Neuronal stem cell (in vitro differentiated cells): ENCODE results near the gene HOXB3.

Experiments
- DNase-seq: peaks from one replicate; pipeline ENCODE4 v3.0.0-alpha.2; 2013; ENCODE audit warnings: low spot score
- H2AFZ ChIP-seq: one replicate; pipeline ENCODE4 v1.6.1; 2013; ENCODE audit warnings: mild to moderate bottlenecking, low read length, inconsistent platforms
- H2AK5ac ChIP-seq: 2 replicates; pipeline ENCODE4 v1.6.1; 2013; ENCODE audit warnings: low read depth, mild to moderate bottlenecking, inconsistent platforms, low read length, moderate library complexity, mixed read lengths
- H2BK120ac ChIP-seq: 2 replicates; pipeline ENCODE4 v1.6.1; 2013; ENCODE audit warnings: low read depth, mild to moderate bottlenecking, inconsistent platforms, low read length, moderate library complexity, mixed read lengths
- H2BK12ac ChIP-seq: one replicate; pipeline ENCODE4 v1.6.1; 2013; ENCODE audit warnings: low read length, inconsistent platforms
- H2BK15ac ChIP-seq: 2 replicates; pipeline ENCODE4 v1.6.1; 2013; ENCODE audit warnings: mild to moderate bottlenecking, low read length, inconsistent platforms, mixed read lengths
- H2BK5ac ChIP-seq: one replicate; pipeline ENCODE4 v1.6.1; 2013; ENCODE audit warnings: inconsistent platforms, mild to moderate bottlenecking, low read length, moderate library complexity
- H3K14ac ChIP-seq: one replicate; pipeline ENCODE4 v1.6.1; 2013; ENCODE audit warnings: low read length, inconsistent platforms
- H3K18ac ChIP-seq: 2 replicates; pipeline ENCODE4 v1.6.1; 2013; ENCODE audit warnings: low read length, inconsistent platforms
- H3K23ac ChIP-seq: 2 replicates; pipeline ENCODE4 v1.6.1; 2013; ENCODE audit warnings: low read depth, mild to moderate bottlenecking, mixed read lengths, low read length, inconsistent platforms; ENCODE audit not compliant: poor library complexity
- H3K27ac ChIP-seq: replicated peaks from 3 replicates; pipeline ENCODE4 v1.5.1; 2013; ENCODE audit warnings: low read length, inconsistent platforms
- H3K27me3 ChIP-seq, 3 experiments: 2 replicates each; pipeline ENCODE4 v1.6.1; 2013; ENCODE audit warnings: low read length in 3 of 3, mild to moderate bottlenecking in 2 of 3, inconsistent platforms in 1 of 3, low read depth in 1 of 3, mixed read lengths in 1 of 3, moderate library complexity in 1 of 3; ENCODE audit not compliant: control insufficient read depth in 3 of 3, insufficient read depth in 3 of 3
- H3K36me3 ChIP-seq, 2 donors: replicated peaks in 1 of 2; 2 replicates each; pipeline ENCODE4 v1.6.1; 2013; ENCODE audit warnings: low read length in 2 of 2; ENCODE audit not compliant: control insufficient read depth in 2 of 2, insufficient read depth in 2 of 2
- H3K4ac ChIP-seq: 2 replicates; pipeline ENCODE4 v1.6.1; 2013; ENCODE audit warnings: inconsistent platforms, mild to moderate bottlenecking, low read length, moderate library complexity
- H3K4me1 ChIP-seq, 2 donors: 1 replicate in 1 of 2; 2 replicates in 1 of 2; pipeline ENCODE4 v1.6.1; 2013; ENCODE audit warnings: low read length in 2 of 2, low read depth in 1 of 2; ENCODE audit not compliant: control insufficient read depth in 2 of 2, insufficient read depth in 1 of 2
- H3K4me2 ChIP-seq: one replicate; pipeline ENCODE4 v1.6.1; 2013; ENCODE audit warnings: mild to moderate bottlenecking, low read length, inconsistent platforms; ENCODE audit not compliant: insufficient read depth, poor library complexity, severe bottlenecking
- H3K4me3 ChIP-seq, 2 donors: 2 replicates each; pipeline ENCODE4 v1.5.1; 2013; ENCODE audit warnings: low read length in 2 of 2, mild to moderate bottlenecking in 2 of 2, inconsistent platforms in 1 of 2, moderate library complexity in 1 of 2
- H3K79me1 ChIP-seq: one replicate; pipeline ENCODE4 v1.6.1; 2013; ENCODE audit warnings: low read depth, mild to moderate bottlenecking, inconsistent platforms, low read length, moderate library complexity
- H3K9ac ChIP-seq: one replicate; pipeline ENCODE4 v1.6.1; 2013; ENCODE audit warnings: mild to moderate bottlenecking, low read depth, low read length, inconsistent platforms; ENCODE audit not compliant: poor library complexity
- H3K9me3 ChIP-seq, 2 donors: replicated peaks in 1 of 2; 2 replicates each; pipeline versions ENCODE3 to v1.6.1; 2013; ENCODE audit warnings: low read length in 2 of 2, mild to moderate bottlenecking in 2 of 2, inconsistent platforms in 1 of 2, low read depth in 1 of 2, mixed read lengths in 1 of 2, moderate library complexity in 1 of 2; ENCODE audit not compliant: control insufficient read depth in 2 of 2, insufficient read depth in 1 of 2
- H4K8ac ChIP-seq: one replicate; pipeline ENCODE4 v1.6.1; 2013; ENCODE audit warnings: low read depth, mild to moderate bottlenecking, inconsistent platforms, low read length, moderate library complexity
- H4K91ac ChIP-seq: one replicate; pipeline ENCODE4 v1.6.1; 2013; ENCODE audit warnings: low read length, low read depth, mild to moderate bottlenecking, inconsistent platforms; ENCODE audit not compliant: poor library complexity
- WGBS, 2 donors: extraction: QIAGEN DNeasy Blood & Tissue Kit; methylation state at CpG; one replicate each; pipeline ENCODE4 v1.1.7; 2013; ENCODE audit warnings: missing lambda C conversion rate in 2 of 2, mixed read lengths in 1 of 2; ENCODE audit not compliant: insufficient read length in 2 of 2, insufficient replicate concordance in 1 of 2; ENCODE audit errors: extremely low coverage in 2 of 2; 5-methylcytosine and 5-hydroxymethylcytosine counted together

HOXB3 gene

GRCh38 chr17:48545539-48545938 is 44.5 kb downstream of the HOXB3 start:
- H2BK12ac ChIP-seq: no peak overlapping the region
- no peak overlapping the region for H3K9ac ChIP-seq
- peak overlapping the region in 1 of 2 donors; percentile 36 for H3K4me3 ChIP-seq
- peaks cover 0 to 4% of the 10 kb centered on the region in 2 donors for H3K9me3 ChIP-seq
- no peak overlapping the region for H3K18ac ChIP-seq
- no peak overlapping the region for H2AK5ac ChIP-seq
- H3K4ac ChIP-seq: no peak overlapping the region
- no peak overlapping the region for H4K8ac ChIP-seq
- no peaks in the 10 kb centered on the region for H3K4me1 ChIP-seq
- H3K36me3 ChIP-seq: no peaks in the 10 kb centered on the region
- no peak overlapping the region for H3K27ac ChIP-seq
- no peak overlapping the region for H2BK5ac ChIP-seq
- no peak overlapping the region for H3K23ac ChIP-seq
- no peak overlapping the region for H3K4me2 ChIP-seq
- no peak overlapping the region for H2BK120ac ChIP-seq
- no peak overlapping the region for H4K91ac ChIP-seq
- peaks cover 48 to 96% (median 92%) of the 10 kb centered on the region in 3 experiments for H3K27me3 ChIP-seq
- H2BK15ac ChIP-seq: no peak overlapping the region
- H2AFZ ChIP-seq: no peak overlapping the region
- no peak overlapping the region for H3K14ac ChIP-seq
- DNase-seq: no peak
- no peaks in the 10 kb centered on the region for H3K79me1 ChIP-seq
- WGBS, 2 donors: no CpG with 5 or more reads among the region's 1 CpG

DNA sequence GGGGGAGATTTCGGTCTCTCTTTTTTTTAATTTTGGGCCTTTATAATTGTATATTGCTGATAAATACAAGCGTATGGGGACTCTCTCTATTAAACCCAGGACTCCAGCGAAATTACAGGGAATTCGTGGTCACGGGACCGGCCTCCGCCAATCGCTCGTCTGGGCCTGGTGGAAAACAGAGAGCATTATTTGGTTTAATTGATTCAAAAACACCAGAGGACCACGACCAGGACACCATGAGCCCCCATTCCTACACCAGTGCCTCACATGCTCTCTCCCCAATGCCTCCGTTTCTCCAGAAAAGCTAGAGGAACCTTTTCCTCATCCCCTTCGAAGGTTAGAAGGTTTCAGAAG is 45.0 kb downstream of the HOXB3 start, which contains the start of gene HOXB2:
TSS of gene HOXB2 (minus strand) at position 88 of the 354 bp plus-strand sequence. CDS start 198 bp downstream, outside the sequence.
- Histone ChIP-seq H3K4ac (no peak within 1 kb of the TSS), H2BK15ac (no peak within 1 kb of the TSS), H3K27me3 (peaks cover 44 to 98% (median 92%) of the 10 kb centered on the region in 3 experiments), H3K9me3 (peaks cover 0 to 4% of the 10 kb centered on the region in 2 donors), H3K4me1 (no peaks in the 10 kb centered on the region), H3K4me3 (peak within 1 kb of the TSS in 1 of 2 donors; percentile 45), H3K79me1 (no peaks in the 10 kb centered on the region), H3K14ac (no peak within 1 kb of the TSS), H2AFZ (peak within 1 kb of the TSS; percentile 29), H2AK5ac (no peak within 1 kb of the TSS), H2BK12ac (no peak within 1 kb of the TSS), H2BK5ac (no peak within 1 kb of the TSS), H4K8ac (no peak within 1 kb of the TSS), H3K36me3 (no peaks in the 10 kb centered on the region), H3K27ac (no peak within 1 kb of the TSS), H3K9ac (no peak within 1 kb of the TSS), H3K18ac (no peak within 1 kb of the TSS), H2BK120ac (no peak within 1 kb of the TSS), H3K4me2 (no peak within 1 kb of the TSS), H4K91ac (no peak within 1 kb of the TSS), H3K23ac (no peak within 1 kb of the TSS)
- DNase-seq: no peak
- no CpG with 5 or more reads among the region's 12 CpGs for WGBS, 2 donors

GRCh38 chr17:48544349-48545021 is 45.6 kb downstream of the HOXB3 start:
- WGBS, 2 donors: no CpG with 5 or more reads among the region's 38 CpGs
- Histone ChIP-seq H4K8ac (no peak overlapping the region), H3K18ac (no peak overlapping the region), H3K4me1 (no peaks in the 10 kb centered on the region), H3K4me2 (no peak overlapping the region), H3K27ac (no peak overlapping the region), H2BK120ac (no peak overlapping the region), H2BK15ac (no peak overlapping the region), H2BK5ac (no peak overlapping the region), H2AK5ac (no peak overlapping the region), H4K91ac (no peak overlapping the region), H3K36me3 (no peaks in the 10 kb centered on the region), H3K9ac (no peak overlapping the region), H3K23ac (no peak overlapping the region), H3K9me3 (peaks cover 0 to 6% of the 10 kb centered on the region in 2 donors), H2BK12ac (no peak overlapping the region), H3K27me3 (peaks cover 44 to 93% (median 92%) of the 10 kb centered on the region in 3 experiments), H3K14ac (no peak overlapping the region), H3K4ac (no peak overlapping the region), H3K4me3 (peak overlapping the region in 1 of 2 donors; percentile 45), H2AFZ (peak overlapping the region; percentile 29), H3K79me1 (no peaks in the 10 kb centered on the region)
- no peak for DNase-seq

DNA sequence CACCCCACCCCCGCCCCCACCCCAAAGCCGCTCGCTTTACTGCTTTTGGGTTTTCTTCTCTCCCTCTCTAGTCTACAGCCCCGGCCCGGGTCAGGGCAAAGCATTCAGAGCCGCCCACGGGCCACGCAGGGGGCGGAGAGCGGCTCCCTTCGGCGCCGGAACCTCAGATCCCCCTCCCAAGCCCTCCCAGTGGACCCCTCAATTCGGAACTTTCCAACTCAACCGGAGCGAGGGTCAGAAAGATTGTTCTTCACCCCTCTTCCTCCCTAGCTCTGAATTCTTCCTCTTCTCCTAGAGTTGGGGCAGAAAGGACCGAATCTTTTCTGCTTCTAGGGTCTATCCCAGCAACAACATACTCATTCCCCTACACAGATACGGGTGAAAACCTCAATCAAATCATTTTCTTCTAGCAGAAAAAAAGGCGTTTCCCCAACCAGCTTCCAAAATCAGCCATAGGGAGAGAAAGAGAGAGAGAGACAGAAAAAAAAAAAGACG is 46.1 kb downstream of the HOXB3 start:
- Histone ChIP-seq H2BK12ac (no peak overlapping the region), H3K23ac (no peak overlapping the region), H3K4me1 (no peaks in the 10 kb centered on the region), H3K36me3 (no peaks in the 10 kb centered on the region), H3K18ac (no peak overlapping the region), H4K91ac (no peak overlapping the region), H3K27me3 (peaks cover 41 to 92% (median 87%) of the 10 kb centered on the region in 3 experiments), H2BK120ac (no peak overlapping the region), H3K14ac (no peak overlapping the region), H2BK15ac (no peak overlapping the region), H3K4ac (no peak overlapping the region), H2BK5ac (no peak overlapping the region), H3K4me2 (no peak overlapping the region), H3K9me3 (peaks cover 0 to 3% of the 10 kb centered on the region in 2 donors), H3K27ac (no peak overlapping the region), H2AK5ac (no peak overlapping the region), H3K4me3 (peak overlapping the region in 1 of 2 donors; percentile 45), H3K9ac (no peak overlapping the region), H3K79me1 (no peaks in the 10 kb centered on the region), H2AFZ (peak overlapping the region; percentile 29), H4K8ac (no peak overlapping the region)
- no peak for DNase-seq
- no CpG with 5 or more reads among the region's 20 CpGs for WGBS, 2 donors
